Measurements from ENCODE around the gene C6orf120. TPM values are rescaled to one million over a fixed set of nuclear protein-coding genes. Genes with fewer than 3 reads are reported as not detected.

The C6orf120 gene
- total and polyA plus RNA-seq, 2 experiments from 2014 or later = 37.9 to 58.8 TPM

DNA sequence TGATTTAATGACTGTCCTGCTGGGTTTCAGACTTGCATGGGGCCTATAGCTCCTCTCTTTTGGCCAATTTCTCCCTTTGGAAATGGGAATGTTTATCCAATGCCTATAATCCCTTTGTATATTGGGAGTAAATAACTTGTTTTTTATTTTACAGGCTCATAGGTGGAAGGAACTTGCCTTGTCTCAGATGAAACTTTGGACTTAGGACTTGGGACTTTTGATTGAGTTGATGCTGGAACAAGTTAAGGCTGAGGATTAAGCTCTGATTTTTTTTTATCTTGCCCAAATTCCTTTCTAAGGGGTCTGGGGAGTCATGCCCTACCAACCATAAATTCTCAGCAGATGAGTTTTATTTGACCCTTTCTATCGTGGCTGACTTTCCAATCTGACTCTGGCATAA, 23.6 kb upstream of the C6orf120 start:
- Histone ChIP-seq H3K9me2 (replicated peaks; ENCODE audit: insufficient read depth) (no peaks in the 10 kb centered on the region), H3K4me3 (no peak overlapping the region), H3K4me1 (ENCODE audit: insufficient read depth) (peaks cover 9% of the 10 kb centered on the region), H3K27ac (no peak overlapping the region), H3K79me2 (peaks cover 4% of the 10 kb centered on the region), H3K4me2 (no peak overlapping the region), H3K36me3 (replicated peaks; ENCODE audit: insufficient read depth, low read depth) (no peaks in the 10 kb centered on the region), H3K27me3 (no peaks in the 10 kb centered on the region), H4K20me1 (ENCODE audit: insufficient read depth, poor library complexity, severe bottlenecking) (no peaks in the 10 kb centered on the region), H3K9me3 (ENCODE audit: low read depth) (no peaks in the 10 kb centered on the region), H2AFZ (no peak overlapping the region)
- no peak for TF ChIP-seq CTCF (IDR thresholded peaks at IDR 0.05; ENCODE audit: poor library complexity)
- no peak for TF ChIP-seq EZH2 (IDR thresholded peaks at IDR 0.05; ENCODE audit: borderline replicate concordance)
- no peak for TF ChIP-seq EZH2phosphoT487 (IDR thresholded peaks at IDR 0.05; ENCODE audit: low read depth, severe bottlenecking, unreplicated experiment)
- WGBS (ENCODE audit: low lambda C conversion rate, missing lambda C conversion rate) = 38% methylated on average over 1 of the region's 1 CpG
- no peak for DNase-seq (ENCODE audit: low spot score)

GRCh38 chr6:169684056-169684455, 17.9 kb upstream of the C6orf120 start:
- H3K9me3 ChIP-seq (ENCODE audit: low read depth) = peaks cover 17% of the 10 kb centered on the region
- 95% methylated on average over 3 of the region's 3 CpGs for WGBS (ENCODE audit: low lambda C conversion rate, missing lambda C conversion rate)

DNA sequence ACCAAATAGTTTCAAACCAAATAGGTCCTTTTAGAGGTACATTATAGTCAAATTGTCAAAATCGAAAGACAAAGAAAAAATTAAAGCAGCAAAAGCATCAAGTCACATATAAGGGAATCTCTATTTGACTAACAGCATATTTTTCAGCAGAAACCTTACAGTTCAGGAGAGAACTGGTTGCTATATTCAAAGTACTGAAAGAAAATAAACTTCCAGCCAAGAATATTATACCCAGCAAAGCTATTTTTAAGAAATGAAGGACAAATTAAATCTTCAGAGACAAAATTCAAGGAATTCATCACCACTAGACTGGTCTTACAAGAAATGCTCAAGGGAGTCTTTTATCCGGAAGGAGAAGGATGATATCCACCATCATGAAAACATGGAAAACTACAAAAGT, 16.1 kb upstream of the C6orf120 start:
- Histone ChIP-seq H3K4me3 (no peak overlapping the region), H3K27me3 (no peaks in the 10 kb centered on the region), H3K27ac (no peak overlapping the region), H3K79me2 (peaks cover 18% of the 10 kb centered on the region), H3K4me2 (no peak overlapping the region), H2AFZ (no peak overlapping the region), H3K36me3 (replicated peaks; ENCODE audit: insufficient read depth, low read depth) (no peaks in the 10 kb centered on the region), H3K9me2 (replicated peaks; ENCODE audit: insufficient read depth) (no peaks in the 10 kb centered on the region), H3K4me1 (ENCODE audit: insufficient read depth) (no peaks in the 10 kb centered on the region), H3K9me3 (ENCODE audit: low read depth) (peaks cover 17% of the 10 kb centered on the region), H4K20me1 (ENCODE audit: insufficient read depth, poor library complexity, severe bottlenecking) (no peaks in the 10 kb centered on the region)
- WGBS (ENCODE audit: low lambda C conversion rate, missing lambda C conversion rate) = 100% methylated on average over 2 of the region's 2 CpGs
- DNase-seq (ENCODE audit: low spot score) = no peak
- TF ChIP-seq CTCF (IDR thresholded peaks at IDR 0.05; ENCODE audit: poor library complexity) = no peak
- TF ChIP-seq EZH2phosphoT487 (IDR thresholded peaks at IDR 0.05; ENCODE audit: low read depth, severe bottlenecking, unreplicated experiment) = no peak

More at GRCh38 chr6:169684056-169684455, 17.9 kb upstream of the C6orf120 start:
- Histone ChIP-seq H3K27me3 (no peaks in the 10 kb centered on the region), H3K27ac (no peak overlapping the region), H3K79me2 (peaks cover 18% of the 10 kb centered on the region), H3K4me3 (no peak overlapping the region), H3K9me2 (replicated peaks; ENCODE audit: insufficient read depth) (no peaks in the 10 kb centered on the region), H3K4me1 (ENCODE audit: insufficient read depth) (no peaks in the 10 kb centered on the region), H2AFZ (no peak overlapping the region), H4K20me1 (ENCODE audit: insufficient read depth, poor library complexity, severe bottlenecking) (no peaks in the 10 kb centered on the region), H3K36me3 (replicated peaks; ENCODE audit: insufficient read depth, low read depth) (no peaks in the 10 kb centered on the region), H3K4me2 (no peak overlapping the region)
- TF ChIP-seq EZH2 (IDR thresholded peaks at IDR 0.05; ENCODE audit: borderline replicate concordance) = no peak
- no peak for TF ChIP-seq CTCF (IDR thresholded peaks at IDR 0.05; ENCODE audit: poor library complexity)
- TF ChIP-seq EZH2phosphoT487 (IDR thresholded peaks at IDR 0.05; ENCODE audit: low read depth, severe bottlenecking, unreplicated experiment) = no peak
- no peak for DNase-seq (ENCODE audit: low spot score)

- no peaks in the 10 kb centered on the region for H3K27me3 ChIP-seq
- H3K36me3 ChIP-seq (replicated peaks; ENCODE audit: insufficient read depth, low read depth) = no peaks in the 10 kb centered on the region
- no peaks in the 10 kb centered on the region for H3K9me2 ChIP-seq (replicated peaks; ENCODE audit: insufficient read depth)
- H3K4me3 ChIP-seq = no peak overlapping the region
- H3K27ac ChIP-seq = no peak overlapping the region
- peaks cover 17% of the 10 kb centered on the region for H3K9me3 ChIP-seq (ENCODE audit: low read depth)
- no peak for TF ChIP-seq CTCF (IDR thresholded peaks at IDR 0.05; ENCODE audit: poor library complexity)
- no peak for TF ChIP-seq EZH2phosphoT487 (IDR thresholded peaks at IDR 0.05; ENCODE audit: low read depth, severe bottlenecking, unreplicated experiment)
- no peak for TF ChIP-seq EZH2 (IDR thresholded peaks at IDR 0.05; ENCODE audit: borderline replicate concordance)
- no peaks in the 10 kb centered on the region for H3K4me1 ChIP-seq (ENCODE audit: insufficient read depth)
- no peak for DNase-seq (ENCODE audit: low spot score)
- 91% methylated on average over 6 of the region's 6 CpGs for WGBS (ENCODE audit: low lambda C conversion rate, missing lambda C conversion rate)
- H2AFZ ChIP-seq = no peak overlapping the region
- no peak overlapping the region for H3K4me2 ChIP-seq
- no peaks in the 10 kb centered on the region for H4K20me1 ChIP-seq (ENCODE audit: insufficient read depth, poor library complexity, severe bottlenecking)
- peaks cover 30% of the 10 kb centered on the region for H3K79me2 ChIP-seq
Observed at GRCh38 chr6:169689287-169689686, 12.6 kb upstream of the C6orf120 start.
